Femur (tissue), 1 donor: ENCODE results near the gene PRELP.
A peak's percentile ranks its signal among the peaks of the same experiment; 100 is the strongest.
"Not testable (repeated sequence)": the region's sequence is repeated elsewhere in the genome, so short reads cannot be mapped to it uniquely, and the experiment has no call there.

Source experiments
- DNase-seq: peaks from one replicate; pipeline ENCODE4 v3.0.0-alpha.2; 2017

The PRELP gene

DNA sequence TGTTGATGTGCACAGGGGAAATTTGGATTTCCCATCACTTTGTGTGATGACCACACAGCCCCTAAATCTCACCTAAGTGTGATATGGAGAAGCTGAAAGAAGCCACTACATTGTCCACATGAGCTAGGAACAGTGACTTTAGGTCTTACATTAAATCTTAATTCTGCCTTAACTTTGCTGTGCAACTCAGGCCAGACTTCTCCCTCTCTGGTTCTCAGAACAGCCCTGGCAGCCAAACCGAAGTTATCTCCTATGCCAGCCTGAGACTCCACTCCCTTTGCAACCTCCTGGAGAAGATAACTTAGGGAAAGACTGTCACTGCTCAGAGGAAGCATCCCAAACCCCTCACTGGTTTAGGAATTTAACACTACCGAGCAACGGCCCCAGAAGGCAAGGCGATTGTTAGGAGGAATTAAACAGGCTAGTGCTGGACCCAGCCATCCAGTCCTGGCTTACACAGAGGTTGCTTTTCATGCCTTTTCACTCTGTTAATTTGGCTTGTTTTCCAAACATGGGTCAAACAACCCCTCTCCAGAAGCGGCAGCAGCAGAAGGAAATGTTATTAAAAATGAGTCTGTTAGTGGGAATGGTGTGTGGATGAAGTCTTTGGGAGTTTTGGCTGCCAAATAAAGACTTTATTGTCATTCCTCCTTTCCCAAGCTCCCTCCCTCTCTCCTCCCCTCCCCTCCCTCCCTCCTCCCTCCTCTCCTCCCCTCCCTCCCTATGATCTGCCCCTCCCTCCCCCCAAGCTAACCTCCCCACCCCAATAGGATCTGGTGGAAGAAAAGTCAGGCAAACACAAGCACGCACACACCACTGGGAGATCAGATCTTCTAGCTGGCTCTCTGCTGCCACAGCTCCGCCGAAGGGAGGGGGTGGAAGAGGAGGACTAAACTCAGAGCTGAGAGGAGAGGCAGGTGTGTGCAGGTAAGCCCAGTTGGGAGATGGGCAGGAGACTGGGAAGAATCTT, at the start of gene PRELP:
Gene PRELP (plus strand): TSS at position 795 of the 970 bp plus-strand sequence. CDS start 7,379 bp downstream, outside the sequence.
- DNase-seq, result peak; percentile 67

DNA sequence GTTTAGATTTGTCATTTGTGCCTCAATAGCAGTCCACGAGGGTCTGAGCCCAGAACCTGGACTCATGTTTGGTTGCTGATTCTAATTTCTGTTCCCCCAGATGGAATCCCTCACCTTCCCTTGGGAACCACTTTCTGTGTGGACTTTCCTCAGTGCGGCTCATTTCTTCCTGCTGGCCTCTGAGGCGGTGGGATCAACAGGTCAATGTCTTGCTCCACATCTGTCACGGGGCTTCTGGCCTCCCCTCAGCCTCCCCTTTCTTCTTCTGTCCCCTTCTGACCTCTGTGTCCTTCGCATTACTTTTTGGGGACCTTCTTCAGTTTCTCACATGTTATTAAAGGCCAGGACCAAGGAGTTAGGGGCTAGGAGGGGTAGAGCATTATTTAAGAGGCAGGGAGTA, 49.2 kb upstream of the PRELP start:
- no peak for DNase-seq

DNA sequence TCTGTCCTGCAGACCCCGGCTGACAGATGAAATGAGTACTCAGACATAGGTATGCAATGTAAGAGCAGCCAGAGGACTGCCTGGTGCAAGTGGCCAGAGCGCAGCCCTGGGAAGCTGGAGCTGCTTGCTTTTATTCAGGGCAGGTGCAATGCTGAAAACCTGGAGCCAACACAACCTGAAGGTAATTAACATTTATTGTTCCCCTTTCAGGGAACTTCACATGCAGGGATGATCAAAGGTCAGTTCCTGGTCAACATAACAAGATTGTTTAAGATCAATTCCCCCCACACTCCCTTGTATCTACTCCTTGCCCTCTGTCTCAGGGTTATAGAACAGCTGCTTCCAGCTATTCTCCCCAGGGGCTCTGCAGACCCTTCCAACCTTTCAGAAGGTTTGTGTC, 48.7 kb upstream of the PRELP start:
- no peak for DNase-seq

DNA sequence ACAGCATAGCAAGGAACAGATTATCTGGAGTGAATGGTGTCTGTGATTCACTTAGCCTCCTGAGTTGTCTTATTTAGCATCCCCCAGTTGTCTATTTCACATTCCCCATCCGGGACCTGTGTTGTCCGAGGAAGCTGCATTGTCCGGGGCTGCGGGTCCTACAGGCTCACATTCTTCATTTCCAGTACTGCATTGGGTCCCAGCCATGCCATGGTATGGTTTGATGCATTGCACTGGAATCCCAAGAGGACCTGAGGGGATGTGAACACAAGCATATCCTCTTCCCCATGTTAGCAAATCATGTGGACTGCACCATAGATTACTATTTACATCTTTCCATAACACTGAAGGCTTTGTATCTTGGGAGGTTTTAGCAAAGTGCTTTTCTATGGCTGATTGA, 48.2 kb upstream of the PRELP start:
- DNase-seq, result no peak

DNA sequence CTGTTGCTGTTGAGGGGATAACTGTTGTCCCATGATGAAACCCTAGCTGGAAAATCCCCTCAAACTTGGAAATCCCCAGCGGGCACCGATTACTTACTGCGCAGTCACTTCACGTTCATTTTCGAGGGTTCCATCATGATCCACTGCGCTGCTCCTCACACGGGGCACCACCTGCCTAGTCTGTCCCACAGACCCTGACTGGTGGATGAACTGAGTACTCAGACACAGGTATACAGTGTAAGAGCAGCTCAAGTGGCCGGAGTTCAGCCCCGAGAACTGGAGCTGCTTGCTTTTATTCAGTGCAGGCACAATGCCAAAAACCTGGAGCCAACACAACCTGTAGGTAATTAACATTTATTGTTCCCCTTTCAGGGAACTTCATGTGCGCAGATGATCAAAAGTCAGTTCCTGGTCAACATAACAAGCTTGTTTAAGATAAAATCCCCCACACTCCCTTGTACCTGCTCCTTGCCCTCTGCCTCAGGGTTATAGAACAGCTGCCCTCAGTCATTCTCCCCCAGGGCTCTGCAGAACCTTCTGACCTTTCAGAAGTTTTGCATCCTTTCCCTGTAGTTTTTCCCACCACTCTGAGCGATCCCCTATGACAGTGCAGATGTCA, 46.5 kb upstream of the PRELP start:
- no peak for DNase-seq

DNA sequence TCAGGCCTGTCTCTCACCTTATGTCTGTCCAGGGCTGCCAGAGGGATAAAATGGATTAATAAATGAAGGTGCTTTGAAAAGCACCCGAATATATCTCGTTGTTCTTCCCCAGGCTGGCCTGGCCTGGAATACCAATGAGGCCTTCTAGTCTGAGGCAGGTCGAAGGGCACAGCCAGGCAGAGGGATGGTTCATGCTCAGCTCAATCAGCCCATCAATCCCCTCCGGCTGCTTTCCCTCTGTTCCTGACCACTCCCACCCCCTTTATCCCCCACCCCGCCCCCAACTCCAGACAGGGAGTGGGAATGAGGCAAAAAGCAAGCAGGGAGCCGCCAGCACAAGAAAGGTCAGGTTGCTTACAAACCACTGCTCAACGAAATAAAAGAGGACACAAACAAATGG, 40.0 kb upstream of the PRELP start:
- DNase-seq, result no peak

DNA sequence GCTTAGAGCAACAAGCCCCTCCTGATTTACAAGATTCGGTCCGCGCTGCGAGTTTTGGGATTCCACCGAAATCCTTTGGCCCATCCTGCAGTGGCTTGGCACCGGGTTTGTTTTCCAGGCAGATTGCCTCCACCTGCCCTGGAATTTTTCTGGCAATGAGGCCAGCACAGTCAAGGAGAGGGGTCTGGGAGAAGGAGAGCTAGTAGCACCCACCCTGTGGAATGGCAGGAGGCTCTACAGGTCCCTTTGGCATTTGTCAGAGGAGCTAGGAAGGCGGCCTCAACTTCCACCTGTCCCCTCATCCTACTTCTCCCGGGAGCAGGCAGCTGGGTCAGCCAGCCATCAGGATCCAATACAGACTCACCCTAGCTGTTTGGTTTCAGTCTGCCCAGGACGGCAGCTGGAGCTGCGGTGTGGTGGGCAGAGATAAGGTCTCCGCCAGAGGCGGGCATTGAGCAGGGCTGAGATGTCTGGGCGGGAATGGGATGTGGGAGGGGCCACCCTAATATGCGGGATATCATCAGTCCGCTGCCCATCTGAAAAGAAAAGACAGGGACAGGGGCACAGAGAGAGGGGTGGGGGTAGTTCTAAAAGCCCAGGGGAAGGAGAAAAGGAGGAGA, 37.8 kb upstream of the PRELP start:
- no peak for DNase-seq

DNA sequence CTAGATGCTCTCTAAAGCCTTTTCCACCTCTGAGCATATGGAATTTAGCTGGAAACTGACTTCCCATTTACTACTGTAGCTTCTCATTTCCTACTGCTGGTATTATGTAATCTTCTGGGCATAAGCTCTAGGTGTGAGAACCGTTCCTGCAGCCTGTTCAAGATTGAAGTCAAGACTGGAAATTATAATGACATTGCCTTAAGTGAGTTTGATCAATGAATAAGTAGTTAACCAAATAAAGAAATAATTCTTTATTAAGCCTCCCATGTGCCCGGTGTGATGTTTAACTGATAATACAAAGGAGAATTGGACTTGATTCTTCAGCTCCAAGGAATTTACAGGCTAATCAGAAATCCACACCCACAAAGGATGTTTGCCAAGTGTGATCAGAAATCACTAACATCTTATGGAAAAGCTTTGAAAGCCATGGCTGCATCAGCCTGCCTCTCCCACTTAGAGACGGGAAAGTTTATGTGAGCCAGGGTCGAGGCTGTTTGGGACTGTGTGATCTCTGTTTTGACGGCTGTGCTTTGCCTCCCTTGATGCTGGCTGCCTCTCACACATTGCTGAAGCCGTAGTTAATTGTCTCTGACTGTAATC, 36.4 kb upstream of the PRELP start:
- DNase-seq, result no peak

DNA sequence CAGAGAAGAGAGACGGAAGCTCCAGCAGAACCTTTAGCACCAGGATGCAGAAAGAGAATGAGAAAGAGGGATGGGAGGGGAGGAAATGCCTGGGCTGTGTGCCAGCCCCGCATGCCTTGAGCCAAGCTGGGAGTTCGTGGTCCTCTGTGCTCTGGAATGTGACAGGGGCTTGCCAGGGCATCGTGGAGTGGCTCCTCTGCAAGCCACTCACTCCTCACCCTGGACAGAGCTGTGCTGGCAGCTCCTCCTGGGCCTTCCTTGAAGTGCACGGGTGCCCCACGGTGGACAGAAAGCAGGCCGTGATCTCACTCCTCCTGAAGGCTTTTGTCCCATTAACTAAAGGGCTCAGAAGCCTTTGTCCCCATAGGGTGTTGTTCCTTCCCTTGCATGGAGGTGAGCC, 34.8 kb upstream of the PRELP start:
- DNase-seq, result peak; percentile 85

DNA sequence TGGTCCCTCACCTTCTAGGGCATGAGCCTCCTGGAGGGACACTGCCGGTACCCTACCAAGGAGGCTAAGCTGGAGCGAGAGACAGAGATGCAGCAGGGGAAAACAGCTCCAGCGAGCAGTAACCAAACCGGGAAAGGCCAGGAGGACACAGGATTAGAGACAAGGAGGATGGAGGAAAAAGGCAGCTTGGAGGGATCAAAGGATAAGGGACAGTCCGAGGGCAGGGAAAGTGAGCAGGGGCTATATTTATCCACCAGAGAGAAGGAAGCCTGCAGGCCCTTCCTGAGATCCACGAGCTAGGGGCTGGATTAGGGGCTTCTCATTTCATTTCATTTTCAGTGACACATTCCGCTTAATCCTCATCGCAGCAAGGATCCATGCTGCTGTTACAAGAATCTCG, 33.8 kb upstream of the PRELP start:
- no peak for DNase-seq

DNA sequence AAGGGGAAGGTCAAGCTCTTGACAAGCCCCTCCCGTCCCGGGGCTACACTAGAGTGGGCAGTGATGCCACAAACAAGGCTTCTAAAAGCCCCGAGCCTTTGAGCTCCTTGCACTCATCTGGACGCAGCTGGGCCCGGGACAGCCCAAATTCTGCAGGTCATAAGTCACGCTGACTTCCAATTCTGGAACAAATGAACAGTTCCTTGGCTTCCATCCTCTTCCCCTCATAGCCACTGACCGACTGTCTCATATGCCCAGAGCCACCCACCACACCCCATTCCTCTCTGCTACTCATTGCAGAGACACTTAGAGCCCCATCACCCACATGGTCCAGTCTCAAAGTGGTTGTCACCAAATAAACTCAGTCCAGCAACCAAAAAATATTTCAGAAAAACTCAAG, 32.8 kb upstream of the PRELP start:
- DNase-seq, result no peak

DNA sequence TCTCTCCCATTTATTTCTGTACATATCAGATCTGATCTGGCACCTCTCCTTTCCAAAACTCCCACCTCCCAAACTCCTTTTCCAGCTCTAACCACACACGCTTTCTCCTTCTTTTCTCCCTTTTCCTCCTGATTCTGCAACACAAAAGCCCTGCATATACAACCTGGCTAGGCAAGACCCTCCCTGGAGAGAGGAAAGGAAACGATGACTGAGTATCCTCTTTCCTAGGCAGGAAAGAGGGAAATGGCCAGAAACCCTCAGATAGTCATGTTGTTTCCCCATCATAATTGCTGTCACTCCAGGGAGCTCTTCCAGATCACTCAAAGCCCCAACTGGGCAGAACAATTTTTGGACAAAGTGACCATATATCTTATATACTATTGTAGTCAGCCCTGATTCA, 32.3 kb upstream of the PRELP start:
- no peak for DNase-seq

DNA sequence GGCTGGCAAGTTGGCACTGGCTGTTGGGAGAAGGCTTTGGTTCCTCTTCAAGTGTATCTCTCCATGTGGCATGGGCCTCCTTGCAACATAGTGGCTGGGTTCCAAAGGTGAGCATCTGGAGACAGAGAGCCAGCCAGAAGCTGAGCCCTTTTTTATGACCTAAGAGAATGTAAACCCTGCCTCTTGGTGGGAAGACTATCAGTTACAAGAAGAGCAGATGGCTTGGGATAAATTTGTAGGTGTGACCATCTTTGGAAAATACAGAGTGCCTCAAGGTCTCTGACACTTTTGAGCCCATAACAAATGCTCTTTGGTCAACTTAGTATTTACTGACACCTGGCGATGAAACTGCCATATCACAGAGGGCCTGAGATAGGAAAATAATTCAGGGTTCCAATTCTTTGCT, 31.4 kb upstream of the PRELP start:
- no peak for DNase-seq

DNA sequence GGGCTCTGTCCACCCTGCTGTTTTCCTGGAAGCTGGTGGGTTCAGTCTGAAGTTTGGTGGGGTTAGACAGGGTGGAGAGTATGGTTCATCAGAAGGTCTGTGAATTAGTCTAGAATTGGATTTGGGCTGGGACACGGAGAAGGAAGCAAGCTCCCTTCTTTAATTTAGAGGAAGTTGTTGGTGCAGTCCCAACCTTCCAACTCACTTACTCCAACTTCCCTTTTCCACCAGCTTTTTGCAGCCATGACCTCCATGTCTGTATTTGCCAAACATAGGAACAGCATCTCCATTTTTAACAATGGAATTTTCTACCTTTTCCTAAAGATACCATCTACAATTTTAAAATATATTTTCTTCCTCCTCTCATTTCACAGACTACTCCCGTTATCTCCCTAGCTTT, 28.5 kb upstream of the PRELP start:
- no peak for DNase-seq

DNA sequence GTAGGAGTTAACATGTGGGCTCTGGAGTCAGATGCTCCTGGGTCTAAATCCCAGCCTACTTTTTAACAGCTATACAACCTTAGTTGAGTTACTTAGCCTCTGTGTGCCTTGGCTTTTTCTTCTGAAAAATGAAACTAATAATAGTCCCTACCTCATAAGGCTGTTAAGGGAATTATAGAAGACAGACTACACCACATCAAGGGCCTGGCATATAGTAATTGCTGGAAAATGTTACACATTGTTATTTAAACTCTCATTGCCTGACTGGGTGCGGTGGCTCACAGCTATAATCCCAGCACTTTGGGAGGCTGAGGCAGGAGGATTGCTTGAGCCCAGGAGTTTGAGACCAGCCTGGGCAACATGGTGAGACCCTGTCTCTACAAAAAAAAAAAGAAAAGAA, 28.0 kb upstream of the PRELP start:
- DNase-seq, result not testable (repeated sequence)

DNA sequence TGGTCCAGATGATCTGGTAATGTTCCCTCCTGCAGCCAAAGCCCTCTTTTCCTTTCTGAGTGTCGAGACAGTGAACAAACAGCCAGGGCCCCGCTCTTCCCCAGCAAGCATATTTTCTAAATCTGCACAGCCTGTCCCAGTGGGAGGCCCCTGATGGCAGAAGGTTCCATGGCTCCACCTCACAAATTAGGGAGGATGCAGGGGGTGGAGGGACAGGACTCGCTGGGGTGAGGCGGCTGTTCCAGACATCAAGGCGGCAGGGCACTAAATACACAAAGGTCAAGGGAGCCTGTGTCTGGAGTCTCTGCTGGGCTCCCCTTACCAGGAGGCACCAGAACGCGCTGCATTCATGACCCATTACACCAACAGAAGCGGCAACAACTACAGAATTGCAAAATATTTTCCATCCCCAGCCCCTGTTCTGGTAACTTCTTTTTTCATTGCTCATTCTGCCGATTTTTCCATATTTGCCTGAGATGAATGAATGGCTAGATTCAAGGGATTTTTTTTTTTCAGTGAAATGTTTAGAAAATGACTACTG, 27.0 kb upstream of the PRELP start:
- DNase-seq, result no peak

DNA sequence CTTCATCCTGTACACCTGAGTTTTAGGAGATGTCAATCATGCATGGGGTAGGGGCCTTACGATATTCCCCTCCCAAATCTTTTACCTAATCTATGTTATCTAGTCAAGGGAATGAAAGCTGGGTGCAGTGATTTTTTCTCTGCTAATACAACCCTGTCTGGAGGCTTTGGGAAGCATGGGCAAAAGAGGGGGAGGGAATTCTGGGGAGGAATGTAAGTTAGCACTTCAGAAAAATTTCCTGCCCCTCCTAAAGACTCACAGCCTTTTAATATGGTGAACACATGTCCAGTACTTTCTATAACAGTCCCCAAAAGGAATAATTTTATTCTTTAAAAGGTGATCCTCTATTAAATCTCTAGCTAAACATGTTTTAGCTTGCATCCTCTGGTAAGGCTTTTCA, 25.6 kb upstream of the PRELP start:
- no peak for DNase-seq

DNA sequence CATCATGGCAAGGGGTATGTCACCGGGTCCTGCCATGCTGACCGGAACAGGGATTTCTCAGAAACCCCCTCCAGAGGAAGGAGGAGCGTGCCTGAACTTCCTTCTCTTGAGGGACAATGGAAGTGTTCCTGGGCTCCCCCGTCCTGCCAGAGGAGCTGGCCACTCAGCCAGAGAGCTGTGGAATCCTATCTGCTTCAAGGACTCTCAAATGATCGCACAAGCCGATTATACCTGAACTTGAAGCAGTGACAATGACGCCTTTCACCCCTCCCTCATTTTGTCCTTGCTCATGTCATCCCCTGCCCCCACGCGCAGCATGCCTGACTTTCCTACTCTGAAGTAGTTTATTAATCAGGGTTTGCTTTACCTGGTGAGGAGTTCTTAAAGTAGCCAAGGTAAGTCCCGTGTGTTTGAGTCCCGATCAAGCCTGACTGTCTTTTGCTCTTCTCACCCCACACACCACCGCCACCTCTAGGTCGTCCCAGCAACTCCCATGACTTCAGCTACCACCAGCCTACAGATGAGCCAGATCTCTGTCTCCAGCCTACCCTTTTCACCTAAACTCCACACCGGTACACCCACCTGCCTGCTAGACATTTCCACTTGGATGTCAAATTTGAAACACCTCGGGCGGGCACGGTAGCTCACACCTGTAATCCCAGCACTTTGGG, 25.0 kb upstream of the PRELP start:
- no peak for DNase-seq

DNA sequence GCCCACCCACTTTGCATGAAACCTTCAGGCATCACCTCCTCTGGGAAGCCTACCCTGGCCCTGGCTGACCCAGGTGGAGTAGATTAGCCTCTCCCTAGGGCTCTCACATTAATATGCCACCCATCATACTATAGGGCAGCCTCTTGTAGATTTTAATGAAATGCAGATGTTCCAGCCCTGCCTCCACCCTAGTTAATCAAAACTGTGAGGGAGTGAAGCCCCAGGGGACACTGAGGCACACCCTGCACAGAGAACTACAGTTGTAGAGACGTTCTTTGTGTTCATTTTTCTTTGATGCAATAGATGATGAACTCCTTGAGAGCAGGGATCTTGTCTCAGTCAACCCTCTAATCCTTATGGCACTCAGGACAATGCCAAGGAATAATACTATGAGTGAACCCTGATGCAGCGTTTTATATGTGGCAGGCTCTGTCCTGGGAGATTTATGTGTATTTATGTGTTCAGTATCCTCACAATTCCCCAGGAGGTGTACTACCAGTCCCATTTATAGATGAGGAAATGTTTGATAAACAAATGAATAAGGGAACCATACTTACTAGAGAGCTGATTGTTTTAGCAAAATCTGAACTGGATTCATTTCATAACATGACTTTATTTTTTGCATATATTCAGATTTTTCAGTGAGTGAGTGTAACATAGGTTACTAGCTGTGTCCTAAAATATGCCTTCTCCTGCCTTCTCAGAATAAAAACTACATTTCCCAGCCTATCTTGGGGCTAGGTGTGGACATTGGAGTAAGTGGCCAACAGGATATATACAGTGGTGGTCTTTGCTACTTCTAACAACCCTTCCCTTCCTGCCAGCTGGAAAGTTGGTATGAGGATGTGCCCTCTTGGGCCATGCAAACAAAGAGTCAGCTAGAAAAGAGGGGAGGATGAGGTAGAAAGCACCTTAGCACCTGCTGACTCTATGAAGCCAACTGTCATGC, 23.5 kb upstream of the PRELP start:
- no peak for DNase-seq

DNA sequence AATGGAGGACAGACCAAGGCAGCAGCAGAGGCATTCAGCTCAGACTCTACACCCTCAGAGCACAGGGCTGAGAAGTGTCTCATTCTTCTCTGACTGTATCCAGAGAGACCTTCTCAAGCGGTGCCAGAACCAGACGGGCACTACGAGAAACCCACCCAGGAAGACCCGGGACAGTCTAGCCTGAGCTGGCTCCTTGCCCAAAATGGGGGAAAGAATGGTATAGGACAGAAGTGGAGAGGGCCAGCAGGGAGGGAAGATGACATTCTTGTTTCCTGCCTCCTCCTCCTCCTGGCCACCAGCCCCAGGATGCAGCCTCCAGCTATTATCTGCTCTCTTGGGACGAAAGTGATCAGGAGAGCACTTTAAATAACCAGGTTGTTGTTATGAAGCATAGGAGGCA, 22.6 kb upstream of the PRELP start:
- DNase-seq, result no peak

DNA sequence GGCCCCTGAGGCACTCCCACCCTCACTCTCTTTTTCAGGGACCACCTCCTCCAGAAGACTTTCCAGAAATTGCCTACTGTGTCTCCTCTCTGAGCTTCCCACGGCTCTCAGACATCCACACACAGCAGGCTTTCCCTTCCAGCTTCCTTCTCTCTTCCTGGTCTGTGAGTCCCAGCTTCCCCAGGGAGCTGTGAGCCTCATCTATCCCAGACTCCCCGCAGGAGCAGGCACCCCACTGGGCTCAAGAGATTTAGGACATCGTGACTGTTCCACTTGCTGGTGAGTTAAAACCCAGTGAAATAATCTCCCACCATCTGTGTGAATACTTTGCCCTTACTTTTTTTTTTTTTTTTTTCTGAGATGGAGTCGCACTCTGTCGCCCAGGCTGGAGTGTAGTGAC, 22.0 kb upstream of the PRELP start:
- no peak for DNase-seq
